MCF 10A (cell line): ENCODE data around the gene RNF175. TPM values are rescaled to one million over a fixed set of nuclear protein-coding genes. Genes with fewer than 3 reads are reported as not detected.

Experiments used
- BruUV-seq: library from RNA; stranded (reverse); fragments of 400-500 nt; replicated peaks from 2 replicates; lab custom pipeline; 2021; lab: Mats Ljungman, UMichigan
- CTCF ChIA-PET: fragments of 300-600 bp; sonication (Branson Sonifier 250); formaldehyde crosslinking; extraction: SDS; loops from one replicate; lab custom pipeline; 2021; ENCODE audit warnings: antibody characterized with exemption, inconsistent platforms; lab: Yijun Ruan, JAX
- POLR2A ChIA-PET: fragments of 300-600, 350-650 bp; sonication (Branson Sonifier 250); formaldehyde crosslinking; extraction: SDS; loops from one replicate; lab custom pipeline; 2020; ENCODE audit warnings: antibody characterized with exemption, inconsistent platforms; lab: Yijun Ruan, JAX
- DNase-seq: peaks from one replicate; pipeline ENCODE4 v3.0.0-alpha.2; 2018; ENCODE audit not compliant: unreplicated experiment
- H3K27ac Mint-ChIP-seq: one replicate; pipeline ENCODE4 v1.8.0; 2022; ENCODE audit warnings: mild to moderate bottlenecking, low read depth, mixed read lengths; ENCODE audit not compliant: unreplicated experiment
- H3K27me3 Mint-ChIP-seq: one replicate; pipeline ENCODE4 v1.8.0; 2022; ENCODE audit warnings: mixed read lengths; ENCODE audit not compliant: insufficient read depth, unreplicated experiment
- H3K36me3 Mint-ChIP-seq: one replicate; pipeline ENCODE4 v1.8.0; 2022; ENCODE audit warnings: mild to moderate bottlenecking, moderate library complexity, mixed read lengths; ENCODE audit not compliant: insufficient read depth, unreplicated experiment
- H3K4me1 Mint-ChIP-seq: one replicate; pipeline ENCODE4 v1.8.0; 2022; ENCODE audit warnings: mixed read lengths; ENCODE audit not compliant: insufficient read depth, unreplicated experiment
- H3K4me3 Mint-ChIP-seq: one replicate; pipeline ENCODE4 v1.8.0; 2022; ENCODE audit warnings: mild to moderate bottlenecking, moderate library complexity, mixed read lengths; ENCODE audit not compliant: unreplicated experiment
- H3K9me3 Mint-ChIP-seq: one replicate; pipeline ENCODE4 v1.8.0; 2022; ENCODE audit warnings: mixed read lengths; ENCODE audit not compliant: unreplicated experiment
- CTCF ChIP-seq: fragments of 200-600 bp; IDR thresholded peaks from one replicate; pipeline ENCODE4 v1.8.0; 2022; ENCODE audit warnings: antibody characterized with exemption, mild to moderate bottlenecking; ENCODE audit not compliant: unreplicated experiment
- intact Hi-C: fragments of 100-400 bp; cut with micrococcal nuclease; formaldehyde crosslinking; loops from 2 replicates; pipeline ENCODE4 v1.14.1; 2022
- total RNA-seq: library from RNA; stranded (reverse); gene quantifications from 2 replicates; pipeline ENCODE4 v1.2.3, GENCODE V29; 2022

Gene RNF175
- total RNA-seq, 1 experiment from 2014 or later = 0.42 TPM

- POLR2A ChIA-PET = no interaction called here
- intact Hi-C loops = no loop called here
- H3K27ac Mint-ChIP-seq = no peak overlapping the region
- BruUV-seq = no TSS peak
- H3K4me3 Mint-ChIP-seq = no peak overlapping the region
- H3K4me1 Mint-ChIP-seq = no peaks in the 10 kb centered on the region
- no peaks in the 10 kb centered on the region for H3K27me3 Mint-ChIP-seq
- H3K9me3 Mint-ChIP-seq = no peaks in the 10 kb centered on the region
- no peaks in the 10 kb centered on the region for H3K36me3 Mint-ChIP-seq
- TF ChIP-seq CTCF = no peak
- CTCF ChIA-PET = interaction anchor here (0.7 kb wide), 1 partner anchor 184 kb away, joined by 3 read pairs; no protein-coding TSS in a partner anchor
- no peak for DNase-seq
These were observed 53.3 kb downstream of the RNF175 start for GRCh38 chr4:153706519-153706918.

- no peak for TF ChIP-seq CTCF
- DNase-seq = no peak
- ChIA-PET POLR2A (no interaction called here), CTCF (no interaction called here)
- H3K27me3 Mint-ChIP-seq = no peaks in the 10 kb centered on the region
- intact Hi-C loops = no loop called here
- BruUV-seq = no TSS peak
- H3K27ac Mint-ChIP-seq = no peak overlapping the region
- no peaks in the 10 kb centered on the region for H3K4me1 Mint-ChIP-seq
- no peaks in the 10 kb centered on the region for H3K9me3 Mint-ChIP-seq
- H3K4me3 Mint-ChIP-seq = no peak overlapping the region
- no peaks in the 10 kb centered on the region for H3K36me3 Mint-ChIP-seq
These were observed 53.9 kb downstream of the RNF175 start for GRCh38 chr4:153705743-153706468.

GRCh38 chr4:153704522-153704921 is 55.3 kb downstream of the RNF175 start:
- H3K4me1 Mint-ChIP-seq = no peaks in the 10 kb centered on the region
- DNase-seq = no peak
- intact Hi-C loops = no loop called here
- ChIA-PET CTCF (no interaction called here), POLR2A (no interaction called here)
- no peaks in the 10 kb centered on the region for H3K36me3 Mint-ChIP-seq
- H3K27ac Mint-ChIP-seq = no peak overlapping the region
- TF ChIP-seq CTCF = no peak
- H3K9me3 Mint-ChIP-seq = no peaks in the 10 kb centered on the region
- H3K27me3 Mint-ChIP-seq = no peaks in the 10 kb centered on the region
- no TSS peak for BruUV-seq
- no peak overlapping the region for H3K4me3 Mint-ChIP-seq

GRCh38 chr4:153684971-153685371 is 74.9 kb downstream of the RNF175 start:
- no peaks in the 10 kb centered on the region for H3K36me3 Mint-ChIP-seq
- ChIA-PET CTCF (interaction anchor here (0.9 kb wide), 1 partner anchor 66 kb away, joined by 3 read pairs; no protein-coding TSS in a partner anchor), POLR2A (no interaction called here)
- H3K4me3 Mint-ChIP-seq = no peak overlapping the region
- no peak for TF ChIP-seq CTCF
- peaks cover 16% of the 10 kb centered on the region for H3K9me3 Mint-ChIP-seq
- no peak overlapping the region for H3K27ac Mint-ChIP-seq
- intact Hi-C loops = no loop called here
- no TSS peak for BruUV-seq
- DNase-seq = no peak
- no peaks in the 10 kb centered on the region for H3K27me3 Mint-ChIP-seq
- H3K4me1 Mint-ChIP-seq = no peaks in the 10 kb centered on the region
